ENCODE results near the gene KRTAP5-5. TPM values are rescaled to one million over a fixed set of nuclear protein-coding genes. Genes with fewer than 3 reads are reported as not detected.
"Not testable (repeated sequence)": the region's sequence is repeated elsewhere in the genome, so short reads cannot be mapped to it uniquely, and the experiment has no call there.

The KRTAP5-5 gene
- total RNA-seq, 4 donors from 2014 or later, result not detected

DNA sequence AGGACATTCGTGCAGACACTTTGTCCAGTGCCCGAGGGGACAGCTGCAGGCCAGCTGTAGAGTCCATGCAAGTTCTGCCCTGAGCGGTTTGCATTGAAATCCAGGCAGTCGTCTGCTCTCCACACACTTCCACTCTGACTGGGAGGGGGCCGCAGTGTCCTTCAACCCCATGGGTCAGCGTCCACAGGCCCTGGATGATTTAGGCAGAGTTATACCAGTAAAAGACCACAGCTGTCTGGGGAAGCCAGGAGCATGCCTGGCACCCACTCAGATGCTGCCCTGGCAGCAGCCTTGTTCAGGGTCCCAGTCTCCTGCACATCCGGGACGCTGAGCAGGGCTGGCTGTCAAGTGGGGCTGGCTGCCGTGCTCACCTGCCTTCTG is 26.5 kb downstream of the KRTAP5-5 start:
- TF ChIP-seq CTCF (IDR thresholded peaks at IDR 0.05), result no peak

GRCh38 chr11:1656670-1657069 is 27.1 kb downstream of the KRTAP5-5 start:
- TF ChIP-seq CTCF (IDR thresholded peaks at IDR 0.05), result no peak
- no peak for ATAC-seq (ENCODE audit: low FRiP score)
- no peak for DNase-seq (ENCODE audit: low spot score)

More for the DNA sequence above, 26.5 kb downstream of the KRTAP5-5 start:
- DNase-seq (ENCODE audit: low spot score) (no peak), ATAC-seq (ENCODE audit: low FRiP score) (no peak)

- DNase-seq (ENCODE audit: low spot score) (no peak), ATAC-seq (ENCODE audit: low FRiP score) (no peak)
- no peak for TF ChIP-seq CTCF (IDR thresholded peaks at IDR 0.05)
Measured at GRCh38 chr11:1659506-1659905, 29.9 kb downstream of the KRTAP5-5 start.

- TF ChIP-seq CTCF (IDR thresholded peaks at IDR 0.05), result no peak
- DNase-seq (ENCODE audit: low spot score) (no peak), ATAC-seq (ENCODE audit: low FRiP score) (no peak)
Measured at GRCh38 chr11:1660111-1660867, 30.7 kb downstream of the KRTAP5-5 start.

GRCh38 chr11:1661454-1662269 is 32.1 kb downstream of the KRTAP5-5 start:
- ATAC-seq (ENCODE audit: low FRiP score); DNase-seq (ENCODE audit: low spot score): not testable (repeated sequence)

- DNase-seq (ENCODE audit: low spot score); ATAC-seq (ENCODE audit: low FRiP score): not testable (repeated sequence)
Measured at GRCh38 chr11:1662699-1663283, 33.2 kb downstream of the KRTAP5-5 start.

DNA sequence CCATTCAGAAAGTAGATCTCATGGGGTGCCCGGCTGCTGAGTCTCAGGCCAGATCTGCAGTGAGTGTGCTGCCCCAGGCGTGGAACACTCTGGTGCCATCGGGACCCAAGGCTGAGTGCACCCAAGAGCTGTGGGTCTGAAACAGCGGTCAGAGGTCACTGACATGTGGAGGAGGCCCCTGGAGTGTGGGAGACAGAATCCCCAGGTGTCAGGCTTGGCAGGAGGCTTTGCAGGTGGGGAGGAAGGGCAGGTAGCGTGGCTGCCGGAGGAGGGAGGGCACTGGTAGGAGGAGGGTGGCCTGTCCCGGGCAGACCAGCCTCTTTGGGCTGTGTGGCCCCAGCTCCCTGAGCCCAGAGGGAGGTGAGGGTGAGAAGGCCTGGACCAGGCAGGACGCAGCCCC is 35.7 kb downstream of the KRTAP5-5 start:
- no peak for TF ChIP-seq CTCF (IDR thresholded peaks at IDR 0.05)
- no peak for ATAC-seq (ENCODE audit: low FRiP score)
- no peak for DNase-seq (ENCODE audit: low spot score)
